GM18858 (cell line): ENCODE measurements around the gene GCC2.
"Not testable (repeated sequence)": the region's sequence is repeated elsewhere in the genome, so short reads cannot be mapped to it uniquely, and the experiment has no call there.

Experiments
- ATAC-seq: cut with Tn5 transposase; IDR thresholded peaks from one replicate; pipeline ENCODE4 v1.9.1; 2021; ENCODE audit not compliant: unreplicated experiment

Gene GCC2

GRCh38 chr2:108448678-108449409, at the start of gene GCC2:
GCC2 (plus strand) TSS chr2:108449206; CDS start chr2:108449275, 69 bp downstream.
- ATAC-seq, result peak; percentile 100

- no peak for ATAC-seq
Measured at GRCh38 chr2:108399479-108399878, 49.5 kb upstream of the GCC2 start.

- ATAC-seq, result no peak
Measured at GRCh38 chr2:108401800-108402199, 47.2 kb upstream of the GCC2 start.

- ATAC-seq, result no peak
Measured at GRCh38 chr2:108403494-108403893, 45.5 kb upstream of the GCC2 start.

- ATAC-seq, result no peak
Measured at GRCh38 chr2:108404784-108405397, 44.1 kb upstream of the GCC2 start.

GRCh38 chr2:108407864-108408729, 40.9 kb upstream of the GCC2 start:
- ATAC-seq, result no peak

- no peak for ATAC-seq
Measured at GRCh38 chr2:108409768-108410167, 39.2 kb upstream of the GCC2 start.

GRCh38 chr2:108412995-108413710, 35.9 kb upstream of the GCC2 start:
- ATAC-seq, result no peak

- no peak for ATAC-seq
Measured at GRCh38 chr2:108413711-108414095, 35.3 kb upstream of the GCC2 start.

- no peak for ATAC-seq
Measured at GRCh38 chr2:108414256-108414876, 34.6 kb upstream of the GCC2 start.

GRCh38 chr2:108414945-108415344, 34.1 kb upstream of the GCC2 start:
- ATAC-seq, result no peak

- ATAC-seq, result no peak
Measured at GRCh38 chr2:108417254-108417653, 31.8 kb upstream of the GCC2 start.

- no peak for ATAC-seq
Measured at GRCh38 chr2:108418416-108418815, 30.6 kb upstream of the GCC2 start.

- no peak for ATAC-seq
Measured at GRCh38 chr2:108423067-108423466, 25.9 kb upstream of the GCC2 start.

- ATAC-seq, result no peak
Measured at GRCh38 chr2:108423502-108424251, 25.3 kb upstream of the GCC2 start.

GRCh38 chr2:108428286-108429009, 20.6 kb upstream of the GCC2 start:
- ATAC-seq, result no peak

GRCh38 chr2:108435578-108435977, 13.4 kb upstream of the GCC2 start:
- ATAC-seq, result not testable (repeated sequence)

GRCh38 chr2:108436976-108437375, 12.0 kb upstream of the GCC2 start:
- ATAC-seq, result no peak

- no peak for ATAC-seq
Measured at GRCh38 chr2:108441712-108442111, 7.3 kb upstream of the GCC2 start.
